Islet of Langerhans (tissue), 1 donor: ENCODE results near the gene TMEM138.
"Not testable (repeated sequence)": the region's sequence is repeated elsewhere in the genome, so short reads cannot be mapped to it uniquely, and the experiment has no call there.

Experiments
- FAIRE-seq: peaks from one replicate; lab custom pipeline; 2011; peaks lifted over from hg19 to GRCh38; lab: Jason Lieb, UNC

The TMEM138 gene

GRCh38 chr11:61367406-61367805, 5.2 kb downstream of the TMEM138 start:
- FAIRE-seq: no peak

GRCh38 chr11:61368646-61369045, 6.5 kb downstream of the TMEM138 start:
- FAIRE-seq: no peak

GRCh38 chr11:61369372-61370348, 7.5 kb downstream of the TMEM138 start:
- FAIRE-seq: no peak

- FAIRE-seq: no peak
Measured at GRCh38 chr11:61370349-61371005, 8.3 kb downstream of the TMEM138 start.

- no peak for FAIRE-seq
Measured at GRCh38 chr11:61372659-61373420, 10.7 kb downstream of the TMEM138 start.

GRCh38 chr11:61375761-61376108, 13.6 kb downstream of the TMEM138 start:
- FAIRE-seq: no peak

- no peak for FAIRE-seq
Measured at GRCh38 chr11:61377461-61378160, 15.4 kb downstream of the TMEM138 start.

GRCh38 chr11:61378713-61379313, 16.6 kb downstream of the TMEM138 start:
- no peak for FAIRE-seq

GRCh38 chr11:61380884-61381283, 18.7 kb downstream of the TMEM138 start:
- FAIRE-seq: no peak

- not testable (repeated sequence) for FAIRE-seq
Measured at GRCh38 chr11:61383859-61384258, 21.7 kb downstream of the TMEM138 start.

- no peak for FAIRE-seq
Measured at GRCh38 chr11:61384271-61385242, 22.4 kb downstream of the TMEM138 start.

- FAIRE-seq: no peak
Measured at GRCh38 chr11:61390161-61390560, 28.0 kb downstream of the TMEM138 start.

- FAIRE-seq: no peak
Measured at GRCh38 chr11:61392981-61393595, 30.9 kb downstream of the TMEM138 start.

GRCh38 chr11:61401173-61401572, 39.0 kb downstream of the TMEM138 start:
- no peak for FAIRE-seq

- no peak for FAIRE-seq
Measured at GRCh38 chr11:61401573-61401972, 39.4 kb downstream of the TMEM138 start.

GRCh38 chr11:61403658-61404057, 41.5 kb downstream of the TMEM138 start:
- FAIRE-seq: no peak

GRCh38 chr11:61404103-61404502, 41.9 kb downstream of the TMEM138 start:
- FAIRE-seq: no peak

GRCh38 chr11:61404641-61405040, 42.5 kb downstream of the TMEM138 start:
- FAIRE-seq: no peak

GRCh38 chr11:61406067-61406466, 43.9 kb downstream of the TMEM138 start:
- no peak for FAIRE-seq
